CD4-positive, alpha-beta T cell treated with Interleukin-2 at 100 ng/mL for 4 hours (primary cell): Measurements from ENCODE around the gene FLG.
"Not testable (repeated sequence)": the region's sequence is repeated elsewhere in the genome, so short reads cannot be mapped to it uniquely, and the experiment has no call there.

ENCODE experiments used
- DNase-seq: peaks from one replicate; pipeline ENCODE4 v3.0.0-alpha.2; 2020; ENCODE audit warnings: low spot score

FLG gene

DNA sequence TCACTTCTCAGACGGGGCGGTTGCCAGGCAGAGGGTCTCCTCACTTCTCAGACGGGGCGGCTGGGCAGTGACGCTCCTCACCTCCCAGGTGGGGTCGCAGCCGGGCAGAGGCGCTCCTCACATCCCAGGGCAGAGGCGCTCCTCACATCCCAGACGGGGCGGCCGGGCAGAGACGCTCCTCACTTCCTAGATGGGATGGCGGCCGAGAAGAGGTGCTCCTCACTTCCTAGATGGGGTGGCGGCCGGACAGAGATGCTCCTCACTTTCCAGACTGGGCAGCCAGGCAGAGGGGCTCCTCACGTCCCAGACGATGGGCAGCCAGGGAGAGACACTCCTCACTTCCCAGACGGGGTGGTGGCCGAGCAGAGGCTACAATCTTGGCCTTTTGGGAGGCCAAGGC is 68.6 kb downstream of the FLG start:
- DNase-seq = not testable (repeated sequence)
